GM12878 (cell line): ENCODE data around the gene UBQLN4. TPM values are rescaled to one million over a fixed set of nuclear protein-coding genes. Genes with fewer than 3 reads are reported as not detected.

Experiments
- ATAC-seq: fragments of 200-7000 bp; cut with Tn5 transposase; 3 replicates; pipeline ENCODE4 v1.9.1; 2020; ENCODE audit warnings: mild to moderate bottlenecking, moderate library complexity
- BruUV-seq: library from RNA; stranded (reverse); fragments of 400-500 nt; replicated peaks from 2 replicates; lab custom pipeline; 2021; lab: Mats Ljungman, UMichigan
- CTCF ChIA-PET: fragments of 300-600 bp; sonication (Branson Sonifier 250); formaldehyde crosslinking; extraction: SDS; loops from one replicate; lab custom pipeline; 2021; ENCODE audit warnings: inconsistent platforms; lab: Yijun Ruan, JAX
- POLR2A ChIA-PET: fragments of 350-600 bp; formaldehyde crosslinking; extraction: SDS; loops from one replicate; lab custom pipeline; 2021; ENCODE audit warnings: inconsistent platforms; lab: Charles Lee
- RAD21 ChIA-PET: fragments of 300-600 bp; sonication (Branson Sonifier 250); formaldehyde crosslinking; loops from one replicate; lab custom pipeline; 2023; ENCODE audit warnings: antibody characterized with exemption; ENCODE audit not compliant: unreplicated experiment; lab: Charles Lee
- SMC1A ChIA-PET: fragments of 300-600 bp; sonication (Branson Sonifier 250); formaldehyde crosslinking; loops from one replicate; lab custom pipeline; 2023; ENCODE audit not compliant: unreplicated experiment, uncharacterized antibody; lab: Charles Lee
- DNase-seq: peaks from one replicate; pipeline ENCODE4 v3.0.0-alpha.2; 2011; ENCODE audit warnings: low read depth, low spot score
- FAIRE-seq: peaks from 3 replicates; lab custom pipeline; 2011; peaks lifted over from hg19 to GRCh38; lab: Jason Lieb, UNC
- H2AFZ ChIP-seq: 2 replicates; pipeline ENCODE4 v1.6.0; 2011; ENCODE audit warnings: low read depth, low read length, control low read depth; ENCODE audit not compliant: control insufficient read depth
- H3K27ac ChIP-seq: 2 replicates; pipeline ENCODE4 v1.5.1; 2011; ENCODE audit warnings: control low read depth; ENCODE audit not compliant: control insufficient read depth, insufficient read depth
- H3K27me3 ChIP-seq, 2 experiments: replicated peaks in 1 of 2; 2 replicates each; pipeline versions ENCODE4 v1.6.0 to v1.6.1; 2011; ENCODE audit warnings: low read length in 1 of 2; ENCODE audit not compliant: control insufficient read depth in 2 of 2, insufficient read depth in 2 of 2
- H3K36me3 ChIP-seq, 2 experiments: 2 replicates each; pipeline ENCODE4 v1.5.1; 2011; ENCODE audit warnings: low read length in 1 of 2; ENCODE audit not compliant: control insufficient read depth in 2 of 2, insufficient read depth in 2 of 2
- H3K4me1 ChIP-seq: 2 replicates; pipeline ENCODE4 v1.6.1; 2011; ENCODE audit warnings: mild to moderate bottlenecking, low read length, moderate library complexity, mixed read lengths; ENCODE audit not compliant: control insufficient read depth, insufficient read depth
- H3K4me2 ChIP-seq: 2 replicates; pipeline ENCODE4 v1.6.0; 2011; ENCODE audit warnings: control low read depth; ENCODE audit not compliant: control insufficient read depth, insufficient read depth
- H3K4me3 ChIP-seq: fragments of 200-600 bp; sonication (generic); 2 replicates; pipeline ENCODE4 v1.5.1; 2016
- H3K79me2 ChIP-seq: 2 replicates; pipeline ENCODE4 v1.6.0; 2011; ENCODE audit warnings: low read length; ENCODE audit not compliant: control insufficient read depth, insufficient read depth
- H3K9ac ChIP-seq: 2 replicates; pipeline ENCODE4 v1.8.0; 2011; ENCODE audit warnings: low read length, control low read depth, mixed read lengths; ENCODE audit not compliant: control insufficient read depth, insufficient read depth
- H3K9me3 ChIP-seq: replicated peaks from 3 replicates; pipeline ENCODE4 v1.5.1; 2011; ENCODE audit warnings: mild to moderate bottlenecking, low read length; ENCODE audit not compliant: control insufficient read depth, insufficient read depth
- H4K20me1 ChIP-seq: 2 replicates; pipeline ENCODE4 v1.6.0; 2011; ENCODE audit not compliant: control insufficient read depth, insufficient read depth
- BMI1 ChIP-seq: fragments of 450-650 bp; IDR thresholded peaks from 2 replicates; pipeline ENCODE4 v1.6.1; 2016; ENCODE audit warnings: mild to moderate bottlenecking, moderate library complexity, borderline replicate concordance
- CHD2 ChIP-seq: IDR thresholded peaks from 2 replicates; pipeline ENCODE4 v1.6.1; 2011; ENCODE audit warnings: low read depth, low read length, improper control_type of control experiment, borderline replicate concordance
- CHD4 ChIP-seq: fragments of 200-600 bp; sonication (generic); IDR thresholded peaks from 2 replicates; pipeline ENCODE4 v1.6.1; 2016; ENCODE audit warnings: mild to moderate bottlenecking
- ESRRA ChIP-seq: IDR thresholded peaks from 2 replicates; pipeline ENCODE4 v1.6.1; 2012; ENCODE audit warnings: mild to moderate bottlenecking, low read length, improper control_type of control experiment
- GABPA ChIP-seq: IDR thresholded peaks from 2 replicates; pipeline ENCODE4 v1.6.1; 2014; ENCODE audit warnings: antibody characterized with exemption, low read depth, mild to moderate bottlenecking, inconsistent platforms
- GATAD2B ChIP-seq: fragments of 450-650 bp; conservative IDR thresholded peaks from 2 replicates; pipeline ENCODE4 v1.6.1; 2017; ENCODE audit warnings: low read depth, mild to moderate bottlenecking, moderate library complexity
- HDGF ChIP-seq: fragments of 450-650 bp; IDR thresholded peaks from 2 replicates; pipeline ENCODE4 v1.6.1; 2016; ENCODE audit warnings: antibody characterized with exemption
- JUNB ChIP-seq: IDR thresholded peaks from 2 replicates; pipeline ENCODE4 v1.6.1; 2016; ENCODE audit warnings: antibody characterized with exemption, mild to moderate bottlenecking
- KLF5 ChIP-seq: fragments of 450-650 bp; IDR thresholded peaks from 2 replicates; pipeline ENCODE4 v1.6.1; 2014; ENCODE audit warnings: mild to moderate bottlenecking; ENCODE audit not compliant: partially characterized antibody
- MEF2A ChIP-seq: IDR thresholded peaks from 2 replicates; pipeline ENCODE4 v1.6.1; 2011; ENCODE audit warnings: low read depth, mild to moderate bottlenecking, low read length, moderate library complexity; ENCODE audit not compliant: insufficient read depth
- NFXL1 ChIP-seq: fragments of 450-650 bp; IDR thresholded peaks from 2 replicates; pipeline ENCODE4 v1.6.1; 2017; ENCODE audit warnings: antibody characterized with exemption, mild to moderate bottlenecking, borderline replicate concordance
- NR2F1 ChIP-seq: fragments of 450-650 bp; conservative IDR thresholded peaks from 2 replicates; pipeline ENCODE4 v1.6.1; 2017; ENCODE audit warnings: mild to moderate bottlenecking
- RB1 ChIP-seq: fragments of 450-650 bp; formaldehyde crosslinking; IDR thresholded peaks from 2 replicates; pipeline ENCODE4 v1.6.1; 2017; ENCODE audit warnings: mild to moderate bottlenecking, borderline replicate concordance
- RELA ChIP-seq: fragments of 450-650 bp; IDR thresholded peaks from 2 replicates; pipeline ENCODE4 v1.8.0; 2014; ENCODE audit warnings: borderline replicate concordance; ENCODE audit not compliant: partially characterized antibody
- SMAD5 ChIP-seq: IDR thresholded peaks from 2 replicates; pipeline ENCODE4 v1.6.1; 2016; ENCODE audit warnings: antibody characterized with exemption, low read depth
- TAF1 ChIP-seq: IDR thresholded peaks from 2 replicates; pipeline ENCODE4 v1.6.1; 2011; ENCODE audit warnings: mild to moderate bottlenecking, low read depth, low read length, borderline replicate concordance
- WGBS: methylation state at CpG from one replicate; pipeline ENCODE4 v1.1.6; 2016; ENCODE audit warnings: low lambda C conversion rate; ENCODE audit not compliant: insufficient replicate concordance, insufficient coverage; ENCODE audit errors: missing lambda C conversion rate; 5-methylcytosine and 5-hydroxymethylcytosine counted together
- in situ Hi-C: fragments of 300-500 bp; cut with MboI; formaldehyde crosslinking; loops from 9 replicates; pipeline ENCODE4 v1.14.3; 2018; ENCODE audit warnings: mixed read lengths
- intact Hi-C: fragments of 100-400 bp; cut with micrococcal nuclease; formaldehyde crosslinking; loops from one replicate; pipeline ENCODE4 v1.14.2; 2022; ENCODE audit not compliant: unreplicated experiment
- polyA plus RNA-seq, 11 experiments: library from polyadenylated mRNA; depleted of rRNA in 4 of 11; unstranded in 6 of 11; stranded (reverse) in 5 of 11; fragments of >200 nt; fragmentation: Nextera tagmentation in 4 of 11; fragmentation: Illumina TruSeq in 1 of 11; extraction: Ambion mirVana in 4 of 11; extraction: Trizol in 1 of 11; gene quantifications; 1 replicate in 1 of 11; 2 replicates in 10 of 11; pipeline versions ENCODE4 v1.2.1 to v1.2.3, GENCODE V29; 2011 to 2016; ENCODE audit warnings: inconsistent platforms in 2 of 11, missing spikeins in 2 of 11, low read depth in 1 of 11
- total RNA-seq, 4 experiments: library from RNA; depleted of rRNA in 3 of 4; stranded (reverse); fragments of >200 nt in 3 of 4; fragmentation: Illumina TruSeq in 1 of 4; extraction: Trizol in 1 of 4; gene quantifications; 2 replicates each; pipeline versions ENCODE4 v1.2.1 to v1.2.3, GENCODE V29; 2013 to 2021

The UBQLN4 gene
- total and polyA plus RNA-seq, 10 of the 15 experiments (the other 5 are each of a cell fraction or from before 2014, with no cell fraction given) = 10.0 to 44.6 (median 19.7) TPM

DNA sequence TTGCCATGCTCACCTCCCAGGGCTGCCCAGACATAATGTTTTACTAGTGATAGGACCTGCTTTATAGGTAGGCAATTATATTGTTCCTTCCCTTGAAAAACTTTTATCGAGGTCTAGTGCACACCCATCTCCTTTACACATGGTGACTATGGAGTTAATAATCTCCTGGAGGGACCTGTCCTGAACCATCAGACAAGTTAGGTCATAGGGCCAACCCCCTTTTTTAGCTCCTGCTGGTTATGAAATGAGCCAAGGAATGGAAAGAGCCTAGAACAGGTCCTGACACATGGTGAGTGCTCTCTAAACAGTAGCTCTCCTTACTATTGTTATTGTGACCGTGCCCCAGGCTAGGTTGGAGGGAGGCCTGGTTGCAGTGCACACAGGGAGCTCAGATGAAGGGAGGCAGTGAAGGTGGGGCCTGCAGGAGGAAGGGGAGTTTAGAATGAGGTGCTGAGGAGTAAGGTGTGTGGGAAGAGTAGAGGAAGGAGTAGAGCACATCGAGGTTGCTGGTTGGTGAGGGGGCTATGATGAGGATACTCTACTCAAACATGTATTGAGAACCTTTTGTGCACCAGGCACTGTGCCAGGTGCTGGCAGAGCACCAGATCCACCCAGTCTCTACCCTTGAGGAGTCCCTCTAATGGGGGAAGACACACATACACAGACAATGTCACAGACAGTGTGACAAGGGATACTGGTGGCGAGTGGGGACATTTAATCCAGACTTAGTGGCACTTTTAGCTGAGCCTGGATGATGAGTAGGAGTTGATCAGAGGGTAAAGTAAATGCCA lies 46.8 kb upstream of the UBQLN4 start:
- DNase-seq (no peak), FAIRE-seq (no peak), ATAC-seq (no peak)
- H3K27me3 ChIP-seq = no peaks in the 10 kb centered on the region
- H3K4me1 ChIP-seq = peaks cover 58% of the 10 kb centered on the region
- ChIA-PET SMC1A (interaction anchor here (0.6 to 23.8 kb wide), 5 partner anchors 9 to 59 kb away, joined by 3 to 874 read pairs (median 3); partner anchors contain the start of gene LMNA), POLR2A (interaction anchor here (0.7 to 6.8 kb wide), 7 partner anchors 11 to 160 kb away, joined by 3 to 89 read pairs (median 6); partner anchors contain the start of gene LMNA), RAD21 (interaction anchor here (0.5 to 22.4 kb wide), 4 partner anchors 9 to 117 kb away, joined by 3 to 695 read pairs (median 4); partner anchors contain the start of gene LMNA)
- intact Hi-C loops = no loop called here
- H3K79me2 ChIP-seq = peaks cover 2% of the 10 kb centered on the region; the same call in 1 of the 2 replicates
- no peaks in the 10 kb centered on the region for H4K20me1 ChIP-seq
- H3K9me3 ChIP-seq = no peaks in the 10 kb centered on the region
- no peak overlapping the region for H3K4me3 ChIP-seq
- no peak overlapping the region for H2AFZ ChIP-seq
- no peak overlapping the region for H3K9ac ChIP-seq
- no peak for TF ChIP-seq CHD4
- TF ChIP-seq HDGF = 0 out of 2 replicates have a peak, but pooled peaks have one; percentile 58
- TF ChIP-seq, all 136 proteins: peak for 1
- 88% methylated on average over 4 of the region's 4 CpGs for WGBS
- in situ Hi-C loops = no loop called here
- CTCF ChIA-PET = interaction anchor here (1.0 to 21.5 kb wide), 4 partner anchors 8 to 219 kb away, joined by 3 to 1294 read pairs (median 13); partner anchors contain the start of gene LMNA
- Histone ChIP-seq H3K4me2 (no peak overlapping the region), H3K36me3 (no peaks in the 10 kb centered on the region), H3K27ac (no peak overlapping the region)
- no TSS peak for BruUV-seq

DNA sequence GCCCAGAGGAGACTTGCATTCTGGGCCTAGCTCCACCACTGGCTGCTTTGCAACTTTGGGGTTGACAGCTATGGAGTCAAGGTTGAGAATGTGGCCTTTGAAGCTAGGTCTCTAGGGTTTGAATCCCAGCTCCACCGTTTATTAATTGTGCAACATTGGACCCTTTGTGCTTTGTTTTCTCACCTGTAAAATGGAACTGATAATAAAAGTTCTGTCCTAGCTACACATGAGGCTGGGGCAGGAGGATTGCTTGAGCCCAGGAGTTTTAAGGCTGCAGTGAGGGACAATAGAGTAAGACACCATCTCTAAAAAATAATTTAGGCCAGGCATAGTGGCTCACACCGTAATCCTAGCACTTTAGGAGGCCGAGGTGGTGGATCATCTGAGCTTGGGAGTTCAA lies 45.7 kb upstream of the UBQLN4 start:
- CTCF ChIA-PET = interaction anchor here (0.6 to 21.5 kb wide), 6 partner anchors 9 to 282 kb away, joined by 3 to 1294 read pairs (median 5); partner anchors contain the start of gene LMNA
- H3K27me3 ChIP-seq = no peaks in the 10 kb centered on the region
- no peak for ATAC-seq
- peak overlapping the region; percentile 51; the same call in 1 of the 2 replicates for H3K27ac ChIP-seq
- H3K4me2 ChIP-seq = no peak overlapping the region
- H3K4me3 ChIP-seq = no peak overlapping the region
- TF ChIP-seq KLF5 (no peak), CHD2 (no peak), RELA (no peak), RB1 (no peak), NFXL1 (no peak), SMAD5 (no peak), TAF1 (no peak), JUNB (no peak), MEF2A (no peak), NR2F1 (no peak), GABPA (no peak), ESRRA (no peak), GATAD2B (no peak), BMI1 (no peak)
- TF ChIP-seq, all 136 proteins: peak for 0
- no peak for FAIRE-seq
- no peaks in the 10 kb centered on the region for H3K36me3 ChIP-seq
- no peaks in the 10 kb centered on the region for H3K9me3 ChIP-seq
- intact Hi-C loops = loop anchor here (5.0 to 10.0 kb wide), 2 partner anchors 186 to 218 kb away; partner anchors contain the start of genes SMG5 and TMEM79
- ChIA-PET SMC1A (interaction anchor here (1.1 to 23.8 kb wide), 4 partner anchors 25 to 60 kb away, joined by 3 to 874 read pairs (median 5); partner anchors contain the start of gene LMNA), RAD21 (interaction anchor here (0.6 to 22.4 kb wide), 7 partner anchors 10 to 136 kb away, joined by 3 to 695 read pairs (median 4); partner anchors contain the start of gene LMNA), POLR2A (interaction anchor here (0.6 to 6.8 kb wide), 9 partner anchors 10 to 214 kb away, joined by 3 to 89 read pairs (median 4); partner anchors contain the start of genes LMNA and PMF1)
- 51% methylated on average over 3 of the region's 3 CpGs for WGBS
- no peaks in the 10 kb centered on the region for H4K20me1 ChIP-seq
- H2AFZ ChIP-seq = no peak overlapping the region
- peaks cover 49% of the 10 kb centered on the region for H3K4me1 ChIP-seq
- H3K9ac ChIP-seq = no peak overlapping the region
- in situ Hi-C loops = no loop called here
- BruUV-seq = no TSS peak
- DNase-seq = no peak
- peaks cover 2% of the 10 kb centered on the region; the same call in 1 of the 2 replicates for H3K79me2 ChIP-seq
